ENCODE results near the gene PICK1.
"Not testable (repeated sequence)": the region's sequence is repeated elsewhere in the genome, so short reads cannot be mapped to it uniquely, and the experiment has no call there.

Gene PICK1

DNA sequence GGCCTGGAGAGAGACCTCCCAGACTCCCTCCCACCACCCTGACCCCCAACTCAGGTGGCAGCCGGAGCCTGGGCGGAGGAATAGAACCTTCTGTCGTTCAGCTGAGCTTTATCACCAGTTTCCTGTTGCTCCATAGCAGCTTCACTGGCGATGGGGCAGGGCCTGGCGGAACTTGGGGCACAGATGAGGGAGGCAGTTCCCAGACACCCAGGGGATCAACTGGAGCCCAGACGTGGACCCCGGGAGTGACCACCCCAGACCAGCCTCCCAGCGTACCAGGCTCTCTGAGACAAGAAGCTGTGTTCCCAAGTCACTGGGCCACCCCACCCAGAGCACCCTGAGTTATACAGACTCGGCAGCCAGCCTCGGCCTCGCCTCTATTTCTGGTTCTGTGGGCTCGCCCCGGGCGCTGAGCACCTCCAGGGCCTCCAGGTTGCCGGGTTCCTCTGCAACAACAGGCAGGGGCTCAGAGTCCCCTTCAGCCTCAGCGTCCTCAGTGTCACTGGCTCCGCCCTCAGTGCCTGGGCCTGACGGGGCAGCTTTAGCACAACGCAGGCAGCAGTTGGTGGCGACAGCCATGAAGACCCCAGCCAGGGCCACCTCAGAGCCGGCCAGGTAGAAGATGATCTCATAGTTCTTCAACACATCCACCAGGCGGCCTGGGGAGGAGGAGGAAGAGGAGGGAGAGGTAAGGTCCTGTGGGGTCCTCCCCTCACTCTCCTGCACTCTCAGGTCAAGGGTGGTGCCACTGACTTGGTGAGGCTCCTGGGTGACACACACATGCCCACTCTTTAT is 21.0 kb downstream of the PICK1 start:
- Histone ChIP-seq H3K4me3 (no peak overlapping the region), H3K27ac (no peak overlapping the region)
- DNase-seq (ENCODE audit: low spot score), result no peak

DNA sequence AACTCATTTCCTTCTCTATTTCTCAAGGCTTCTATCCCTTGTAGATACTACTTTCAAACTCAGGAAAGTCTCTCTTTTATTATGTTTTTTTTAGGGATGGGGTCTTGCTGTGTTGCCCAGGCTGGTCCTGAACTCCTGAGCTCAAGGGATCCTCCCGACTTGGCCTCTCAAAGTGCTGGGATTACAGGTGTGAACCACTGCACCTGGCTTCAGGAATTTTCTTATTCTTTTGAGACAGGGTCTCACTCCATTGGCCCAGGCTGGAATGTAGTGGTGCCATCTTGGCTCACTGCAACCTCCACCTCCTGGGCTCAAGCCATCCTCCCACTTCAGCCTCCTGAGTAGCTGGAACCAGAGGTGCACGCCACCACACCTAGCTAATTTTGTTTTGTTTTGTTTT is 22.0 kb downstream of the PICK1 start:
- not testable (repeated sequence) for DNase-seq (ENCODE audit: low spot score); H3K27ac ChIP-seq; H3K4me3 ChIP-seq

More for the DNA sequence above, 21.0 kb downstream of the PICK1 start:
- TF ChIP-seq, protein P1, sequence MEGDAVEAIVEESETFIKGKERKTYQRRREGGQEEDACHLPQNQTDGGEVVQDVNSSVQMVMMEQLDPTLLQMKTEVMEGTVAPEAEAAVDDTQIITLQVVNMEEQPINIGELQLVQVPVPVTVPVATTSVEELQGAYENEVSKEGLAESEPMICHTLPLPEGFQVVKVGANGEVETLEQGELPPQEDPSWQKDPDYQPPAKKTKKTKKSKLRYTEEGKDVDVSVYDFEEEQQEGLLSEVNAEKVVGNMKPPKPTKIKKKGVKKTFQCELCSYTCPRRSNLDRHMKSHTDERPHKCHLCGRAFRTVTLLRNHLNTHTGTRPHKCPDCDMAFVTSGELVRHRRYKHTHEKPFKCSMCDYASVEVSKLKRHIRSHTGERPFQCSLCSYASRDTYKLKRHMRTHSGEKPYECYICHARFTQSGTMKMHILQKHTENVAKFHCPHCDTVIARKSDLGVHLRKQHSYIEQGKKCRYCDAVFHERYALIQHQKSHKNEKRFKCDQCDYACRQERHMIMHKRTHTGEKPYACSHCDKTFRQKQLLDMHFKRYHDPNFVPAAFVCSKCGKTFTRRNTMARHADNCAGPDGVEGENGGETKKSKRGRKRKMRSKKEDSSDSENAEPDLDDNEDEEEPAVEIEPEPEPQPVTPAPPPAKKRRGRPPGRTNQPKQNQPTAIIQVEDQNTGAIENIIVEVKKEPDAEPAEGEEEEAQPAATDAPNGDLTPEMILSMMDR (IDR thresholded peaks at IDR 0.05), result no peak

DNA sequence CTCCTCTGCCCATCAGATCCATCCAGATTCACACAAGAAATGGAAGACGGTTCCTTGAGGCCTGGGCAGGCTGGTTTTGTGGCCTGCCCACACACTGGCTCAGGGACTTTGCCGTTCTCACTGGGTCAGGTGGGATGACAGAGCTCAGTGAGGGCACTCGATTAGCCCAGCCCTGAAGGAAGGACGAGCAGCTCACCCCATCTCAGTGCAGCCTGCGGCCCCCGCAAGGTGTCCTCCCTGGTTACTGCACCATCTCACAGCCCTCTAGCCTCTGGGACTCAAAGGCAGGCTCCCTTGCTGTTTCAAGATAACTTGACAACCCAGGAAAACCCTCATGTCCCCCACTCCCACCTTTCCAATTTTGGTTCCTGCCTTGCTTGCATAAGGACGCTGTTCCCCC is 22.6 kb downstream of the PICK1 start:
- no peak for DNase-seq (ENCODE audit: low spot score)
- H3K4me3 ChIP-seq, result no peak overlapping the region
- TF ChIP-seq, protein P1 (IDR thresholded peaks at IDR 0.05), result no peak
- no peak overlapping the region for H3K27ac ChIP-seq

DNA sequence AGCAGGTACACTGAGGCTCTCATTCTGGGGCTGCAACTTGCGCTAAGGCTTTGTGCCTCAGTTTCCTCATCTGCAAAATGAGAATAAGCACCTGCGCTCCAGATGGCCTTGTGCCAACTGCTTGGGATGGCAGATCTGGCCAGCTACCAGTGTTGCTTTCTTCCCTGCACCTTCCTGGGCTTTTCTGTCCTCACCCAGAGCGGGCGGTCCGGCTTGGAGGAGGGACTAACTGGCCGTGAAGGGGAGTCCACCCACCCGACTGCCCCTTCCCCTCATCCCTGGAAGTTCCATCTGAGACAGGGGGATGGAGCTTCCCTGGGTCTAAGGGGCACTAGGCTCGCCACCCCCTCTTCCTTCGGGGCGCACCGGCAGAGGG is 23.3 kb downstream of the PICK1 start:
- TF ChIP-seq, protein P1 (IDR thresholded peaks at IDR 0.05), result no peak
- H3K27ac ChIP-seq, result peak overlapping the region in 1 of 2 donors; percentile 52
- peak overlapping the region; percentile 72 for H3K4me3 ChIP-seq
- no peak for DNase-seq (ENCODE audit: low spot score)

GRCh38 chr22:38080850-38081635 is 23.8 kb downstream of the PICK1 start:
- H3K27ac ChIP-seq, result peak overlapping the region; percentile 34 to 52
- no peak for DNase-seq (ENCODE audit: low spot score)
- H3K4me3 ChIP-seq, result peak overlapping the region; percentile 72
- TF ChIP-seq, protein P1 (IDR thresholded peaks at IDR 0.05), result no peak

DNA sequence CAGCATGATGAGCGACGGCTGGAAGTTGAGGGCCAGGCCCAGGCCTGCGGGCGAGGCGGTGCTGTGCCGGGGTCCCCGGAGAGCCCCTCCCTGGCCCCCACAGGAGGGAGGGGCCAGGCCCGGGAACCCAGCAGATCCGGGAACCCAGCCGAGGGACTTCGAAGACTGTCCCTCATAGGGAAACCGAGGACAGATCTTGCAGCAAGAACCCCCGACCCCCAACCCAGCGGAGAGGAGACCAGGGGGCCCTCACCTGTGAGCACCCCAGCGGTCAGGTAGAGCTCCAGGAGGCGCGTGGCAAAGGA is 24.4 kb downstream of the PICK1 start:
- TF ChIP-seq, protein P1 (IDR thresholded peaks at IDR 0.05), result no peak
- no peak for DNase-seq (ENCODE audit: low spot score)
- Histone ChIP-seq H3K27ac (peak overlapping the region; percentile 34 to 52), H3K4me3 (peak overlapping the region; percentile 72)

GRCh38 chr22:38081941-38082828 is 25.0 kb downstream of the PICK1 start:
- no peak for DNase-seq (ENCODE audit: low spot score)

More at GRCh38 chr22:38081941-38082828, 25.0 kb downstream of the PICK1 start:
- peak overlapping the region in 1 of 2 donors; percentile 34 for H3K27ac ChIP-seq
- TF ChIP-seq, protein P1 (IDR thresholded peaks at IDR 0.05), result no peak
- H3K4me3 ChIP-seq, result peak overlapping the region; percentile 72

Data from coronary artery (tissue), 2 donors.